ENCODE data around the gene DYNLT2. TPM values are rescaled to one million over a fixed set of nuclear protein-coding genes. Genes with fewer than 3 reads are reported as not detected.

The DYNLT2 gene
- 1.0 and 1.1 TPM in 2 replicates for total RNA-seq

- Histone ChIP-seq H3K27me3 (ENCODE audit: control insufficient read depth, insufficient read depth, low read length) (no peaks in the 10 kb centered on the region), H3K4me3 (ENCODE audit: low read depth, low read length) (peak within 1 kb of the TSS; percentile 91), H3K36me3 (ENCODE audit: control insufficient read depth, insufficient read depth, low read length) (no peaks in the 10 kb centered on the region)
- no peak for FAIRE-seq
- TF ChIP-seq CTCF (IDR thresholded peaks at IDR 0.05; ENCODE audit: insufficient read depth, low read length, severe bottlenecking) = peak; percentile 33
- peak; percentile 84 for DNase-seq (ENCODE audit: low read depth)
Observed at GRCh38 chr6:169751242-169752073, at the start of gene DYNLT2, which contains the start of gene ERMARD. Gene DYNLT2 (minus strand): TSS chr6:169751572. CDS start chr6:169751458, 114 bp downstream. Gene ERMARD (plus strand): TSS chr6:169751622. CDS start chr6:169751658, 36 bp downstream.

DNA sequence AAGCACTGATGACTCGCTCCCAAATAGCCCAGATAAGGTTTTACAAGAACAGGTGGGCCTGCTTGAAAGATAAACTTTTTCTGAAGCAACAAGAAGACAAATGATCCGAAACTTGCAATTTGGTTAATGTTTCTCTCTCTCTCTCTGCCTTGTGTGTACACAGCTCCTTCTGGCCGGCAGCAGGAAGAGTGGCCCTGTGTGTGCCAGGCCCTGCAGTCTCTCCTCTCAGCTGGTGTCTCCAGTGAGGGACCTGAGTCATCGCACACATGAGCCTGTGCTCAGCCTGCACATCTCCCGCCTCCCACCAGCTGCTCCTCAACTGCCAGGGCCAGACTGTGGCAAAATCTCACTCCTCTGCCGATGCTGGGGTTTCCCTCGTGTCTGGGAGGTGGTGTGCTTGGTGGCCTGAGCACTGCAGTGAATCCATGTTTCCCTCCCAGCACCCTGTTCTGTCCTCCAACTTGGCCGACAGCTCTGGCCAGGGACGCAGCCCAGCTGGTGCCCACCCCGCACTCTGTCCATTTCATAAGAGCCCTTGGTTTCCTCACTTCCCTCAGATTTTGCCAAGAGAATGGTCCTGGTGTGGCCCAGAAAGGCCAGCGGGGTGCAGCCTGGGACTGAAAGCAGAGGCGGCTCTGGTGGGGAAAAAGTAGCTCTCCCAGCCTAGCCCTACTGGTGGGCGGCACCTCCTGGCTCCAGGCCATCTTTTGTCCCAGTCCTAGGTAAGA is 49.5 kb upstream of the DYNLT2 start:
- DNase-seq (ENCODE audit: low read depth) (peak; percentile 56), FAIRE-seq (no peak)
- peaks cover 21% of the 10 kb centered on the region for H3K27me3 ChIP-seq (ENCODE audit: control insufficient read depth, insufficient read depth, low read length)

DNA sequence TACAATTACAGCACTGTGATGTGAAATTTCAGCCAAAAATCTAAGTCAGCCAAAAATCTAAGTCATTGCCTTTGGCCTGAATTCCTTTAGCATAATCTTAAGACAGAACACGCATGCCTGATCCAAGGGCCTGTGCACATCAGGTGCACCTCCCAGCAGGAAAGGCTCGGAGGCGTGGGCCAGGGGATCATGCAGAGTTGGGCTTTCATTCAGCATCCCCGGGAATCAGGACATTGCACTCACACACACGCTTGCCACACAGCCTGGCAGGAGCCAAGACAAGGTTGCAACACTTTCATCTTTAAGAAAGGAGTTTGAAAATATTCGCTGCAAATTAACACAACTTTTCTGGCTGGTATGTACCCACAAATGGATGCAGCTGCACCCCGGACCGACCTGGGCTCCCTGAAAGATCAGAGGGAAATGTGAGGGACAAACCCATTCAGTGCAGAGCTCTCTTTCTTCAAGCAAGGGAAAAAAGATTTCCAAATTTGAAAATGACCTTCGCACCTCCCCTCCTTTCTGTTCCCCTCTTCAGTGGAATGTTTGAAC is 48.8 kb upstream of the DYNLT2 start:
- H3K27me3 ChIP-seq (ENCODE audit: control insufficient read depth, insufficient read depth, low read length) = peaks cover 19% of the 10 kb centered on the region
- no peak for DNase-seq (ENCODE audit: low read depth)
- TF ChIP-seq CTCF (IDR thresholded peaks at IDR 0.05; ENCODE audit: insufficient read depth, low read length, severe bottlenecking) = no peak
- H3K36me3 ChIP-seq (ENCODE audit: control insufficient read depth, insufficient read depth, low read length) = no peaks in the 10 kb centered on the region
- FAIRE-seq = no peak
- no peak overlapping the region for H3K4me3 ChIP-seq (ENCODE audit: low read depth, low read length)

More for the DNA sequence above, 49.5 kb upstream of the DYNLT2 start:
- Histone ChIP-seq H3K36me3 (ENCODE audit: control insufficient read depth, insufficient read depth, low read length) (no peaks in the 10 kb centered on the region), H3K4me3 (ENCODE audit: low read depth, low read length) (no peak overlapping the region)
- TF ChIP-seq CTCF (IDR thresholded peaks at IDR 0.05; ENCODE audit: insufficient read depth, low read length, severe bottlenecking) = no peak

- FAIRE-seq (no peak), DNase-seq (ENCODE audit: low read depth) (no peak)
- peaks cover 17% of the 10 kb centered on the region for H3K27me3 ChIP-seq (ENCODE audit: control insufficient read depth, insufficient read depth, low read length)
- no peak overlapping the region for H3K4me3 ChIP-seq (ENCODE audit: low read depth, low read length)
- TF ChIP-seq CTCF (IDR thresholded peaks at IDR 0.05; ENCODE audit: insufficient read depth, low read length, severe bottlenecking) = no peak
- H3K36me3 ChIP-seq (ENCODE audit: control insufficient read depth, insufficient read depth, low read length) = no peaks in the 10 kb centered on the region
Observed at GRCh38 chr6:169799474-169799926, 48.1 kb upstream of the DYNLT2 start.

- Histone ChIP-seq H3K27me3 (ENCODE audit: control insufficient read depth, insufficient read depth, low read length) (peaks cover 12% of the 10 kb centered on the region), H3K36me3 (ENCODE audit: control insufficient read depth, insufficient read depth, low read length) (no peaks in the 10 kb centered on the region), H3K4me3 (ENCODE audit: low read depth, low read length) (no peak overlapping the region)
- no peak for TF ChIP-seq CTCF (IDR thresholded peaks at IDR 0.05; ENCODE audit: insufficient read depth, low read length, severe bottlenecking)
- FAIRE-seq (no peak), DNase-seq (ENCODE audit: low read depth) (no peak)
Observed at GRCh38 chr6:169798764-169799473, 47.5 kb upstream of the DYNLT2 start.
